Fibroblast of mammary gland (primary cell): ENCODE measurements around the gene CUEDC2.

ENCODE experiments used
- DNase-seq: peaks from one replicate; pipeline ENCODE4 v3.0.0-alpha.2; 2010; ENCODE audit warnings: low read depth
- H3K4me3 ChIP-seq: 2 replicates; pipeline ENCODE4 v1.5.1; 2011; ENCODE audit warnings: low read depth, mild to moderate bottlenecking, low read length, moderate library complexity; ENCODE audit not compliant: control insufficient read depth
- CTCF ChIP-seq: conservative IDR thresholded peaks from 2 replicates; pipeline ENCODE4 v1.5.1; 2011; ENCODE audit warnings: low read depth, low read length, inconsistent platforms; ENCODE audit not compliant: control insufficient read depth, insufficient read depth

CUEDC2 gene

GRCh38 chr10:102379383-102379782 lies 53.0 kb downstream of the CUEDC2 start:
- no peak overlapping the region for H3K4me3 ChIP-seq
- TF ChIP-seq CTCF, result no peak
- DNase-seq, result no peak

- H3K4me3 ChIP-seq, result no peak overlapping the region
- TF ChIP-seq CTCF, result no peak
- DNase-seq, result no peak
These were observed 55.5 kb downstream of the CUEDC2 start for GRCh38 chr10:102376901-102377300.

GRCh38 chr10:102375867-102376266 lies 56.5 kb downstream of the CUEDC2 start:
- H3K4me3 ChIP-seq, result no peak overlapping the region
- no peak for TF ChIP-seq CTCF
- DNase-seq, result no peak

GRCh38 chr10:102375250-102375649 lies 57.1 kb downstream of the CUEDC2 start:
- DNase-seq, result no peak
- no peak for TF ChIP-seq CTCF
- no peak overlapping the region for H3K4me3 ChIP-seq
